HEK293 (cell line): Measurements from ENCODE around the gene MRPL21.

ENCODE experiments used
- KLF10 ChIP-seq: fragments of 450-650 bp; IDR thresholded peaks from 2 replicates; pipeline ENCODE4 v1.5.1; 2018; ENCODE audit warnings: missing biosample characterization, mild to moderate bottlenecking, missing genetic modification characterization
- REPIN1 ChIP-seq: fragments of 450-650 bp; formaldehyde crosslinking; IDR thresholded peaks from 2 replicates; pipeline ENCODE4 v1.5.1; 2017; ENCODE audit warnings: missing biosample characterization, missing genetic modification characterization, low read depth
- ZBTB1 ChIP-seq: fragments of 450-650 bp; formaldehyde crosslinking; IDR thresholded peaks from 2 replicates; pipeline ENCODE4 v1.5.1; 2016; ENCODE audit warnings: missing biosample characterization, missing genetic modification characterization
- ZBTB21 ChIP-seq: fragments of 450-650 bp; formaldehyde crosslinking; IDR thresholded peaks from 2 replicates; pipeline ENCODE4 v1.5.1; 2017; ENCODE audit warnings: missing biosample characterization, missing genetic modification characterization
- ZIC2 ChIP-seq: fragments of 450-650 bp; formaldehyde crosslinking; IDR thresholded peaks from 2 replicates; pipeline ENCODE4 v1.5.1; 2016; ENCODE audit warnings: missing biosample characterization, missing genetic modification characterization
- ZNF157 ChIP-seq: fragments of 450-650 bp; formaldehyde crosslinking; IDR thresholded peaks from 2 replicates; pipeline ENCODE4 v1.5.1; 2016; ENCODE audit warnings: missing biosample characterization, missing genetic modification characterization
- ZNF19 ChIP-seq: fragments of 450-650 bp; formaldehyde crosslinking; IDR thresholded peaks from 2 replicates; pipeline ENCODE4; 2016; ENCODE audit warnings: missing biosample characterization, missing genetic modification characterization, low read depth
- ZNF324 ChIP-seq: fragments of 450-650 bp; formaldehyde crosslinking; IDR thresholded peaks from 2 replicates; pipeline ENCODE4 v1.5.1; 2016; ENCODE audit warnings: missing biosample characterization, missing genetic modification characterization
- ZNF433 ChIP-seq: fragments of 450-650 bp; formaldehyde crosslinking; IDR thresholded peaks from 2 replicates; pipeline ENCODE4 v1.5.1; 2016; ENCODE audit warnings: missing biosample characterization, missing genetic modification characterization, low read depth
- ZNF473 ChIP-seq: fragments of 450-650 bp; formaldehyde crosslinking; IDR thresholded peaks from 2 replicates; pipeline ENCODE4 v1.5.1; 2017; ENCODE audit warnings: missing biosample characterization, missing genetic modification characterization
- ZNF501 ChIP-seq: fragments of 450-650 bp; formaldehyde crosslinking; IDR thresholded peaks from 2 replicates; pipeline ENCODE4 v1.5.1; 2016; ENCODE audit warnings: missing biosample characterization, missing genetic modification characterization
- ZNF514 ChIP-seq: fragments of 450-650 bp; formaldehyde crosslinking; IDR thresholded peaks from 2 replicates; pipeline ENCODE4 v1.5.1; 2016; ENCODE audit warnings: missing biosample characterization, missing genetic modification characterization
- ZNF549 ChIP-seq: fragments of 450-650 bp; IDR thresholded peaks from 2 replicates; pipeline ENCODE4 v1.5.1; 2018; ENCODE audit warnings: missing biosample characterization, missing genetic modification characterization, mild to moderate bottlenecking, inconsistent platforms, moderate library complexity
- ZNF626 ChIP-seq: fragments of 450-650 bp; sonication (Bioruptor Pico); formaldehyde crosslinking; IDR thresholded peaks from 2 replicates; pipeline ENCODE4 v1.5.1; 2018; ENCODE audit warnings: missing biosample characterization, missing genetic modification characterization, inconsistent platforms
- ZNF660 ChIP-seq: fragments of 450-650 bp; IDR thresholded peaks from 2 replicates; pipeline ENCODE4 v1.5.1; 2018; ENCODE audit warnings: missing biosample characterization, mild to moderate bottlenecking, missing genetic modification characterization
- ZNF670 ChIP-seq: fragments of 450-650 bp; formaldehyde crosslinking; IDR thresholded peaks from 2 replicates; pipeline ENCODE4 v1.5.1; 2016; ENCODE audit warnings: missing biosample characterization, missing genetic modification characterization, low read depth
- TF ChIP-seq, protein P1 (sequence below): fragments of 450-650 bp; formaldehyde crosslinking; IDR thresholded peaks from 2 replicates; pipeline ENCODE4 v1.5.1; 2016; ENCODE audit warnings: missing biosample characterization, missing genetic modification characterization
- TF ChIP-seq, protein P2 (sequence below): fragments of 450-650 bp; formaldehyde crosslinking; IDR thresholded peaks from 2 replicates; pipeline ENCODE4 v1.5.1; 2016; ENCODE audit warnings: missing biosample characterization, missing genetic modification characterization
- TF ChIP-seq, protein P3 (sequence below): fragments of 450-650 bp; formaldehyde crosslinking; IDR thresholded peaks from 2 replicates; pipeline ENCODE4 v1.5.1; 2016; ENCODE audit warnings: missing biosample characterization, missing genetic modification characterization
- TF ChIP-seq, protein P4 (sequence below): fragments of 450-650 bp; formaldehyde crosslinking; conservative IDR thresholded peaks from 2 replicates; pipeline ENCODE4 v1.5.1; 2016; ENCODE audit warnings: low read depth, missing biosample characterization, missing genetic modification characterization
- TF ChIP-seq, protein P5 (sequence below): fragments of 450-650 bp; formaldehyde crosslinking; IDR thresholded peaks from 2 replicates; pipeline ENCODE4 v1.5.1; 2016; ENCODE audit warnings: missing biosample characterization, missing genetic modification characterization

Gene MRPL21

DNA sequence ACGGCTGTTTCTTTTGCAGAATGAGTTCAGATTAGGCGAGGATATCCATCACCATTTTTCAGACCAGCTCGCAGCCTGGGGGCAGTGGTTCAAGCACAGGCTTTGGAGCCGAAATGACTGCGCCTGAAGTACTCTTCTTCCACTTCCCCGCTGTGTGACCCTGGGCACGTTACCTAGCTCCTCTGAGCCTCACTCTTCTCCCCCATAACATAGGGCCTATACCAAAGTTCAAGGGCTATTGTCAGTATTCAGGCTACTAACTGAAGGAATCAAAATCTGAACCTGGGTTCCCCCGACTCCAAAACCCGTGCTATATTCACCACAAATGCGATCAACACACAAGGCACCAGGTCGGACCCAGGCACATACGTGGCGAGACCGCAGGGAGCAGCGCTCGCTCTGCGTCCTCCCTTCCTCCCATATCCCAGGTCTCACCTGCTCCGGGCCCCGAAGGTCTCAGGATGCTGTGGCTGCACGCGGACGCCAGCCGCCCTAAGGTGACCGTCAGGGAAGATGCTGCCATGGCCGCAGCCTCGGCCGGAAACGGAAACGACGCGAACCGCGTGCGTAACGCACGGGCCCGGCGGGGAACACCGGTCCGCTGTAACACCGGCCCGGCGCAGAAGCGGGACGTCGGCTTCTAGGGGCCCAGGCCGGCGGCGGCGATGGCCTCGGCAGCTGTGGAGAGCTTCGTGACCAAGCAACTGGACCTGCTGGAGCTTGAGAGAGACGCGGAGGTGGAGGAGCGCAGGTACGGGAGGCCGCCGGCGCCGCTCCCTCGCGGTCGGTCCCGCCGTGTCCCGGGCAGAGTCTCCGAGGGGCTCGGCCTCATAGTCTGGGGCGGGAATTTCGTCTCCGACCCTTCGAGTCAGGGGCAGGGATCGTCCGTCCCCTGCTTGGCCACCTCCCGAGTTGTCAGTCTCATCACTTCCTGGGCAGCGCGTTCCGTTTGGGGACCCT is at the start of gene MRPL21, which contains the start of gene IGHMBP2 (continued):
- TF ChIP-seq, protein P1, sequence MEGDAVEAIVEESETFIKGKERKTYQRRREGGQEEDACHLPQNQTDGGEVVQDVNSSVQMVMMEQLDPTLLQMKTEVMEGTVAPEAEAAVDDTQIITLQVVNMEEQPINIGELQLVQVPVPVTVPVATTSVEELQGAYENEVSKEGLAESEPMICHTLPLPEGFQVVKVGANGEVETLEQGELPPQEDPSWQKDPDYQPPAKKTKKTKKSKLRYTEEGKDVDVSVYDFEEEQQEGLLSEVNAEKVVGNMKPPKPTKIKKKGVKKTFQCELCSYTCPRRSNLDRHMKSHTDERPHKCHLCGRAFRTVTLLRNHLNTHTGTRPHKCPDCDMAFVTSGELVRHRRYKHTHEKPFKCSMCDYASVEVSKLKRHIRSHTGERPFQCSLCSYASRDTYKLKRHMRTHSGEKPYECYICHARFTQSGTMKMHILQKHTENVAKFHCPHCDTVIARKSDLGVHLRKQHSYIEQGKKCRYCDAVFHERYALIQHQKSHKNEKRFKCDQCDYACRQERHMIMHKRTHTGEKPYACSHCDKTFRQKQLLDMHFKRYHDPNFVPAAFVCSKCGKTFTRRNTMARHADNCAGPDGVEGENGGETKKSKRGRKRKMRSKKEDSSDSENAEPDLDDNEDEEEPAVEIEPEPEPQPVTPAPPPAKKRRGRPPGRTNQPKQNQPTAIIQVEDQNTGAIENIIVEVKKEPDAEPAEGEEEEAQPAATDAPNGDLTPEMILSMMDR (tag by site-specific recombination): no peak; the same call in 1 of the 2 replicates
- TF ChIP-seq ZNF157 (no peak), ZNF19 (tag by site-specific recombination) (no peak), ZIC2 (0 out of 2 replicates have a peak, but pooled peaks have one; percentile 6), ZNF501 (tag by site-specific recombination) (peak; percentile 97), ZNF324 (tag by site-specific recombination) (peak; percentile 87), ZNF670 (tag by site-specific recombination) (no peak), ZNF626 (tag by site-specific recombination) (no peak), ZNF660 (peak; percentile 94), KLF10 (peak; percentile 59; the same call in 1 of the 2 replicates), ZNF549 (tag by site-specific recombination) (no peak), ZNF433 (tag by site-specific recombination) (no peak), ZNF473 (tag by site-specific recombination) (no peak), ZBTB1 (tag by site-specific recombination) (no peak), ZNF514 (tag by site-specific recombination) (no peak), REPIN1 (tag by site-specific recombination) (no peak), ZBTB21 (no peak)
- TF ChIP-seq, protein P2, sequence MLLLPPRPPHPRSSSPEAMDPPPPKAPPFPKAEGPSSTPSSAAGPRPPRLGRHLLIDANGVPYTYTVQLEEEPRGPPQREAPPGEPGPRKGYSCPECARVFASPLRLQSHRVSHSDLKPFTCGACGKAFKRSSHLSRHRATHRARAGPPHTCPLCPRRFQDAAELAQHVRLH: peak; percentile 49; the same call in 1 of the 2 replicates
- TF ChIP-seq, protein P3, sequence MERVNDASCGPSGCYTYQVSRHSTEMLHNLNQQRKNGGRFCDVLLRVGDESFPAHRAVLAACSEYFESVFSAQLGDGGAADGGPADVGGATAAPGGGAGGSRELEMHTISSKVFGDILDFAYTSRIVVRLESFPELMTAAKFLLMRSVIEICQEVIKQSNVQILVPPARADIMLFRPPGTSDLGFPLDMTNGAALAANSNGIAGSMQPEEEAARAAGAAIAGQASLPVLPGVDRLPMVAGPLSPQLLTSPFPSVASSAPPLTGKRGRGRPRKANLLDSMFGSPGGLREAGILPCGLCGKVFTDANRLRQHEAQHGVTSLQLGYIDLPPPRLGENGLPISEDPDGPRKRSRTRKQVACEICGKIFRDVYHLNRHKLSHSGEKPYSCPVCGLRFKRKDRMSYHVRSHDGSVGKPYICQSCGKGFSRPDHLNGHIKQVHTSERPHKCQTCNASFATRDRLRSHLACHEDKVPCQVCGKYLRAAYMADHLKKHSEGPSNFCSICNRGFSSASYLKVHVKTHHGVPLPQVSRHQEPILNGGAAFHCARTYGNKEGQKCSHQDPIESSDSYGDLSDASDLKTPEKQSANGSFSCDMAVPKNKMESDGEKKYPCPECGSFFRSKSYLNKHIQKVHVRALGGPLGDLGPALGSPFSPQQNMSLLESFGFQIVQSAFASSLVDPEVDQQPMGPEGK (tag by site-specific recombination): no peak; the same call in 1 of the 2 replicates
- TF ChIP-seq, protein P4, sequence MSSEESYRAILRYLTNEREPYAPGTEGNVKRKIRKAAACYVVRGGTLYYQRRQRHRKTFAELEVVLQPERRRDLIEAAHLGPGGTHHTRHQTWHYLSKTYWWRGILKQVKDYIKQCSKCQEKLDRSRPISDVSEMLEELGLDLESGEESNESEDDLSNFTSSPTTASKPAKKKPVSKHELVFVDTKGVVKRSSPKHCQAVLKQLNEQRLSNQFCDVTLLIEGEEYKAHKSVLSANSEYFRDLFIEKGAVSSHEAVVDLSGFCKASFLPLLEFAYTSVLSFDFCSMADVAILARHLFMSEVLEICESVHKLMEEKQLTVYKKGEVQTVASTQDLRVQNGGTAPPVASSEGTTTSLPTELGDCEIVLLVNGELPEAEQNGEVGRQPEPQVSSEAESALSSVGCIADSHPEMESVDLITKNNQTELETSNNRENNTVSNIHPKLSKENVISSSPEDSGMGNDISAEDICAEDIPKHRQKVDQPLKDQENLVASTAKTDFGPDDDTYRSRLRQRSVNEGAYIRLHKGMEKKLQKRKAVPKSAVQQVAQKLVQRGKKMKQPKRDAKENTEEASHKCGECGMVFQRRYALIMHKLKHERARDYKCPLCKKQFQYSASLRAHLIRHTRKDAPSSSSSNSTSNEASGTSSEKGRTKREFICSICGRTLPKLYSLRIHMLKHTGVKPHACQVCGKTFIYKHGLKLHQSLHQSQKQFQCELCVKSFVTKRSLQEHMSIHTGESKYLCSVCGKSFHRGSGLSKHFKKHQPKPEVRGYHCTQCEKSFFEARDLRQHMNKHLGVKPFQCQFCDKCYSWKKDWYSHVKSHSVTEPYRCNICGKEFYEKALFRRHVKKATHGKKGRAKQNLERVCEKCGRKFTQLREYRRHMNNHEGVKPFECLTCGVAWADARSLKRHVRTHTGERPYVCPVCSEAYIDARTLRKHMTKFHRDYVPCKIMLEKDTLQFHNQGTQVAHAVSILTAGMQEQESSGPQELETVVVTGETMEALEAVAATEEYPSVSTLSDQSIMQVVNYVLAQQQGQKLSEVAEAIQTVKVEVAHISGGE (tag by site-specific recombination): peak; percentile 99
- TF ChIP-seq, protein P5, sequence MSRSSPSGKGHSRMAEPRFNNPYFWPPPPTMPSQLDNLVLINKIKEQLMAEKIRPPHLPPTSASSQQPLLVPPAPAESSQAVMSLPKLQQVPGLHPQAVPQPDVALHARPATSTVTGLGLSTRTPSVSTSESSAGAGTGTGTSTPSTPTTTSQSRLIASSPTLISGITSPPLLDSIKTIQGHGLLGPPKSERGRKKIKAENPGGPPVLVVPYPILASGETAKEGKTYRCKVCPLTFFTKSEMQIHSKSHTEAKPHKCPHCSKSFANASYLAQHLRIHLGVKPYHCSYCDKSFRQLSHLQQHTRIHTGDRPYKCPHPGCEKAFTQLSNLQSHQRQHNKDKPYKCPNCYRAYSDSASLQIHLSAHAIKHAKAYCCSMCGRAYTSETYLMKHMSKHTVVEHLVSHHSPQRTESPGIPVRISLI (tag by site-specific recombination): no peak
